Activated naive CD8-positive, alpha-beta T cell treated with anti-CD3 and anti-CD28 coated beads, Interleukin-2, amount 50 U/mL, for 24 hours (primary cell): ENCODE data around the gene GRAP2.
"Not testable (repeated sequence)": the region's sequence is repeated elsewhere in the genome, so short reads cannot be mapped to it uniquely, and the experiment has no call there.

Experiments
- ATAC-seq: fragments of 150-1000 bp; cut with Tn5 transposase; one replicate; pipeline ENCODE4 v1.10.0; 2021
- DNase-seq: peaks from one replicate; pipeline ENCODE4 v3.0.0; 2021
- H3K27ac Mint-ChIP-seq: one replicate; pipeline ENCODE4 v1.8.0; 2021; ENCODE audit warnings: mild to moderate bottlenecking, mixed read lengths
- H3K27me3 Mint-ChIP-seq: one replicate; pipeline ENCODE4 v1.8.0; 2021; ENCODE audit warnings: mixed read lengths
- H3K36me3 Mint-ChIP-seq: one replicate; pipeline ENCODE4 v1.8.0; 2021; ENCODE audit warnings: low read depth, mixed read lengths
- H3K4me1 Mint-ChIP-seq: one replicate; pipeline ENCODE4 v1.8.0; 2021; ENCODE audit warnings: mixed read lengths
- H3K4me3 Mint-ChIP-seq: one replicate; pipeline ENCODE4 v1.8.0; 2021; ENCODE audit warnings: mild to moderate bottlenecking, moderate library complexity, mixed read lengths
- H3K9me3 Mint-ChIP-seq: one replicate; pipeline ENCODE4 v1.8.0; 2021; ENCODE audit warnings: mixed read lengths

Gene GRAP2

DNA sequence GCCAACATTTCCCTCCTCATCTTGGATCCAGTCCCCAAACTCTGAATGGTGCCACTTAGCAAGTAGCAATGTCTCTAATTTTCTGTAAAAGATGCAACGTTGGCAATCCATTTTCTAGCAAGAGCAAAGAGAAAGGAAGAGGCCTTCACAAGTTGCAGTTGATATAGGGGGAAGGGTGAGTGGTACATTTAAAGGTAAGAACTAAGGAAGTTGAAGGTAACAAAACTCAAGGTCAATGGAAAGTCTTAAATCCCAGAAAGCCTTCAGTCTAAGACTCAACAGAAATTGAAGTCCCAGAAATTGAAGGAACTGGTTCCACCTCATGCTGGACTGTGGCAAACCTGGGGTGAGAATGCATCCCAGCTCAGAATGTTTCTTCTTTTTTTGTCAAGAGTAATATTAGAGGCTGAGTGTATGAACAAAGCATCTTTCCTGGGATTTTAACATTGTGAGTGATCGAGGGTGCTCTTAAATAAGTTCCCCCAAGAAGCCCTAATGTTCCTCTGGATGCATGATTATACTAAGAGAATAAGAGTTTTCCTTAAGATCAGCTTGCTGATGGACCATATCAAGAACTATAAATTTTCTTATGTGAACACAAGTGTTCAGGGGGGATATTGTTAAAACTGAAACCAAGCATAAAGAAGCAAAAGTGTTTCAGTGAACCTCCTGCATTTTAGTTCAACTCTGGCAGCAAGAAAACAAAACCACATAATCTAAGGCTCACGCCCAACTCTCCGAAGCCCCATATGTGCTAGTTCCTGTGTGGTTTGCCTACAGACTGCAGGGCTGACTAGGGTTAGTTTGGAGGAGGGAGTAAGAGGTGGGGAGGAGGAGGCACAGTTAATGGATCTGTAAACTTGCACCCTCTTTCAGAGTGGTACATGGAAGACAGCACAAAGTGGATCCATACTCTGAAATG, at the start of gene GRAP2:
TSS of gene GRAP2 (plus strand) at position 779 of the 922 bp plus-strand sequence. CDS start 46,023 bp downstream, outside the sequence.
- DNase-seq (peak; percentile 63), ATAC-seq (peak; percentile 98)
- H3K27ac Mint-ChIP-seq, result peak within 1 kb of the TSS; percentile 93
- H3K36me3 Mint-ChIP-seq, result peaks cover 8% of the 10 kb centered on the region
- no peaks in the 10 kb centered on the region for H3K27me3 Mint-ChIP-seq
- peak within 1 kb of the TSS; percentile 87 for H3K4me3 Mint-ChIP-seq
- no peaks in the 10 kb centered on the region for H3K9me3 Mint-ChIP-seq
- peaks cover 30% of the 10 kb centered on the region for H3K4me1 Mint-ChIP-seq

DNA sequence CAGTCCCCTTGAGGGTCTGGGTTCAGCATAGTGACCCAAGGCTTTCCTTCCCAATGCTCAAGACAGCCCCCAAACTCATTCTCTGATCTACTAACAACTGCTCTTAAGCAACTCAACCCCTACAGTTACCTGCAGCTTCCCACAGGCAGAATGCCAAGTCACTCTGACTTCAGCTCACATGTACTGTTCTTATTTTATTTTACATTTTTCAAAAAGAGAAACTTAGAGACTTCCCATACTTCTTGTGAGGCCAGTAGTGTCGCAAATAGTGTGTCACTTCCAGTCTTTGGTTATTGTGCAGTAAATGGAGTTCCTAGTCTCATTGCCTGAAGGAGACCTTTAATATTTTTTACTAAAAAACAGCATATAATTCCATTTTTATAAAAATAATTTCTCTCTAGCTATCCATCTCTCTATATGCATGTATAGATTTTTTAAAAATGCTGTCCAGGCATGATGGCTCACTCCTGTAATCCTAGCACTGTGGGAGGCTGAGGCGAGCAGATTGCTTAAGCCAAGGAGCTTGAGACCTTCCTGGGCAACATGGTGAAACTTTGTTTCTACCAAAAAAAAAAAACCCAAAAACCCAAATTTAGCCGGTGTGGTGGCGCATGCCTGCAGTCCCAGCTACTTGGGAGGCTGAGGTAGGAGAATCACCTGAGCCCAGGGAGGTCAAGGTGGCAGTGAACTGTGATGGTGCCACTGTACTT, 49.1 kb upstream of the GRAP2 start:
- ATAC-seq (no peak), DNase-seq (no peak)
- Mint-ChIP-seq H3K27me3 (no peaks in the 10 kb centered on the region), H3K27ac (no peak overlapping the region), H3K4me3 (no peak overlapping the region), H3K9me3 (no peaks in the 10 kb centered on the region), H3K4me1 (no peaks in the 10 kb centered on the region), H3K36me3 (no peaks in the 10 kb centered on the region)

DNA sequence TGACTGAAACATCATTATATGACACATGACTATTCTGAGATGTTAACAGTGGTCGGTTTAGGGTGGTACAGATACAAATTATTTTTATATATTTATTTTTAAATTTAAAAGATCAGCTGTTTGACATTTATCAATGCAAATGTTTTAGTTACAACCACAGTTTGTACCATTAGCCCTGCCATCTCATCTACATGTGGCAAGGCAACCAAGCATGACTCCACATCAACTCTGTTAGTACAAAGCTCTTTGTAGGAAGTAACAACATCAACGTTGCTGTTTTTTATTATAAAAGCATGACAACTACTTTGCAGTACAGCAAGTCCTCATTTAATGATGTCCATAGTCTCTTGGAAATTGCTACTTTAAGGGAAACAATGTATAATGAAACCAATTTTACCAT, 48.1 kb upstream of the GRAP2 start:
- Mint-ChIP-seq H3K27ac (no peak overlapping the region), H3K4me1 (no peaks in the 10 kb centered on the region), H3K9me3 (no peaks in the 10 kb centered on the region), H3K27me3 (no peaks in the 10 kb centered on the region), H3K4me3 (no peak overlapping the region), H3K36me3 (no peaks in the 10 kb centered on the region)
- no peak for DNase-seq
- no peak for ATAC-seq

DNA sequence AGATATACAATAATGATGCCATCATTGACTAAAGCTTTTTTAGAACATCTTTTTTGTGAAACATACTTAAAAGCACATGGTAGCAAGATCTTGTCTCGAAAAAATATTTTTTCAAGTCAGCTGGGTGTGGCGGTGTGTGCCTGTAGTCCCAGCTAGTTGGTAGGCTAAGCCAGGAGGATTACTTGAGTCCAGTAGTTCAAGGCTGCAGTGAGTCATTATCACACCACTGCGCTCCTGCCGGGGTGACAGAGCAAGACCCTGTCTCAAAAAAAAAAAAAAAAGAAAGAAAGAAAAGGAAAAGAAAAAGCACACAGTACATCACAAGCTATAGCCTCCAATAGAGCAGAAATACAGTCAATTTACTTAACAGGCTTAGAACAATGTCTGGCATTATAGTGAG, 44.3 kb upstream of the GRAP2 start:
- Mint-ChIP-seq H3K27ac (no peak overlapping the region), H3K9me3 (no peaks in the 10 kb centered on the region), H3K27me3 (no peaks in the 10 kb centered on the region), H3K4me3 (no peak overlapping the region), H3K4me1 (peaks cover 20% of the 10 kb centered on the region), H3K36me3 (no peaks in the 10 kb centered on the region)
- DNase-seq (no peak), ATAC-seq (no peak)

DNA sequence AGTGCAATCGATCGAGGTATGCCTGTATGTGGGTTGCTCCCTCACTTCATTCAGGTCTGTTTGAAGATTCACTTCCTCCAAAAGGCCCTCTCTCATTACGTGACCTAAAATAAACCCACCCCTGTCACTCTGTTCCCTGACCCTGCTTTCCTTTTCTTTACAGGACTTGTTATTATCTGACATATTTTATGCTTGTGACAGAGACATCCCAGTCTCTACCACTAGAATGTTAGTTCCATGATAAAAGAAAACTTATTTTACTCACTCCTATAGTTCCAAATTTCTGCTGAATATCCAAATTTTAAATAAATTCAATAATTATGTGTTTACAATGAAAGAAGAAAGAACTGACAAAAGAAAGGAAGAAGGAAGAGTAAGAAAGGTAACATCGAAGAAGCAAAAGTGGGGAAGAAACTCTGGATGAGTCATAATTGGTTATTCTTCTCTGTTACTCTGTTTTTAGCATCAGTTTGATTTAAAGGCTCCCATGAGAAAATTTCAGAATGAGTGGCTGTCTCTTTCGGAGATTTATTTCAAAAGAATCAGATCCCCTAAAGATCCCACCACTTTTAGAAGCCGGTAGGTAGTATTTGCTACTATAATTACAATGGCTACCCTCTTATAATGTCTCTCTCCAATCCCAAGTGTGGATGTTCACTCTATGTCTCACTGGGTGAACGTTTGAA, 40.8 kb upstream of the GRAP2 start:
- Mint-ChIP-seq H3K36me3 (no peaks in the 10 kb centered on the region), H3K4me1 (peaks cover 20% of the 10 kb centered on the region), H3K27ac (no peak overlapping the region), H3K9me3 (no peaks in the 10 kb centered on the region), H3K4me3 (peak overlapping the region; percentile 1), H3K27me3 (no peaks in the 10 kb centered on the region)
- DNase-seq (no peak), ATAC-seq (peak; percentile 28)

DNA sequence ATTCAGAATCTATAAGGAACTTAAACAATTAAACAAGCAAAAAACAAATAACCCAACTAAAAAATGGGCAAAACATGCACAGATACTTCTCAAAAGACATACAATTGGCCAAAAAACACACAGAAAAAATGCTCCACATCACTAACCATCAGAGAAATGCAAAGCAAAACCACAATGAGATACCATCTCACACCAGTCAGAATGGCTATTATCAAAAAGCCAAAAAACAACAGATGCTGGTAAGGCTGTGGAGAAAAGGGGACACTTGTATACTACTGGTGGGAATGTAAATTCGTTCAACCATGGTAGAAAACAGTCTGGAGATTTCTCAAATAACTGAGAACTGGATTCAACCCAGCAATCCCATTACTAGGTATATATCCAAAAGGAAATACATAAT, 32.1 kb upstream of the GRAP2 start:
- Mint-ChIP-seq H3K9me3 (no peaks in the 10 kb centered on the region), H3K27me3 (no peaks in the 10 kb centered on the region), H3K27ac (no peak overlapping the region), H3K4me1 (peaks cover 21% of the 10 kb centered on the region), H3K36me3 (no peaks in the 10 kb centered on the region), H3K4me3 (no peak overlapping the region)
- ATAC-seq, result no peak
- DNase-seq, result no peak

DNA sequence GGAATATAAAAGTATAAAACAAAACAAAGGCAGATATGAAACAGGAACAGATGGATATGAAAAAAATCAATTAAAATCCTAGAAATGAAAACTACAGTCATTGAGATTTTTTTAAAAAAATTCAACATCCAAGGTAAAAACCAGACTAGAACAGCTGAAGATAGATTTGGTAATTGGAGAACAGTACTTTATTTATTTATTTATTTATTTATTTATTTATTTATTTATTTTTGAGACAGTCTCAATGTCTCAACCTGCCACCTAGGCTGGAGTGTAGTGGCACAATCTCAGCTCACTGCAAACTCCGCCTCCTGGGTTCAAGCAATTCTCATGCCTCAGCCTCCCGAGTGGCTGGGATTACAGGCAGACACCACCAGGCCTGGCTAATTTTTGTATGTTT, 31.1 kb upstream of the GRAP2 start:
- not testable (repeated sequence) for H3K27ac Mint-ChIP-seq, ATAC-seq, H3K36me3 Mint-ChIP-seq, H3K4me3 Mint-ChIP-seq, DNase-seq, H3K27me3 Mint-ChIP-seq, H3K9me3 Mint-ChIP-seq
- peaks cover 27% of the 10 kb centered on the region for H3K4me1 Mint-ChIP-seq

- Mint-ChIP-seq H3K27ac (no peak overlapping the region), H3K9me3 (no peaks in the 10 kb centered on the region), H3K4me3 (no peak overlapping the region), H3K27me3 (no peaks in the 10 kb centered on the region), H3K36me3 (no peaks in the 10 kb centered on the region), H3K4me1 (peaks cover 27% of the 10 kb centered on the region)
- ATAC-seq, result no peak
- DNase-seq, result no peak
Observed at GRCh38 chr22:39871008-39871798, 29.7 kb upstream of the GRAP2 start.

DNA sequence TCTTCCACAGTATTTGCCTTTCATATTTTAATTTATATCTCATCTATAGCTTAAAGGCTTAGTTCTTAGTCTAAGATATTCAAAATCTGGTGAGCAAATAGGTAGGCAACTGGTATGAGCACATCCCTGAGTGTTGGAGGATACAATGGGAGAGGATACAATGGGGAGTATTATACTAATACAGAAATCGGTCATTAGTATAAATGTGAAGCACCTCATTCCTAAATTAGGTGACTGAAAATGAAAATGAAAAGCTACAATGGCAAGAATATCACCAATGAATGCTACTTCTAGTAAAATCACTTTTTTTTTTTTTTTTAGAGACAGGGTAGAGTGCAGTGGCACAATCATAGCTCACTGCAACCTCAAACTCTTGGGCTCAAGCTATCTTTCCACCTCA, 28.3 kb upstream of the GRAP2 start:
- H3K27ac Mint-ChIP-seq, result no peak overlapping the region
- peaks cover 25% of the 10 kb centered on the region for H3K4me1 Mint-ChIP-seq
- H3K4me3 Mint-ChIP-seq, result no peak overlapping the region
- H3K36me3 Mint-ChIP-seq, result no peaks in the 10 kb centered on the region
- no peak for ATAC-seq
- DNase-seq, result no peak
- H3K9me3 Mint-ChIP-seq, result no peaks in the 10 kb centered on the region
- H3K27me3 Mint-ChIP-seq, result no peaks in the 10 kb centered on the region

DNA sequence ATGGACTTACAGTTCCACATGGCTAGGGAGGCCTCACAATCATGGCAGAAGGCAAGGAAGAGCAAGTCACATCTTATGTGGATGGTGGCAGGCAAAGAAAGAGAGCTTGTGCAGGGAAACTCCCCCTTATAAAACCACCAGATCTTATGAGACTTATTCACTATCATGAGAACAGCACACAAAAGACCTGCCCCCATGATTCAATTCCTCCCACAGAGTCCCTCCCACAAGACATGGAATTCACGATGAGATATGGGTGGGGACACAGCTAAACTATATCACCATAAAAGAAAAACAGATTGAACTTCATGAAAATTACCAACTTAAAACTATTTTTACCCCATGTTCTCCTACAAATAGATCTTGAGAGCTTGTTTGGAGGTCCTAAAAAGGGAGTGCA, 26.9 kb upstream of the GRAP2 start:
- Mint-ChIP-seq H3K27ac (no peak overlapping the region), H3K36me3 (no peaks in the 10 kb centered on the region), H3K4me3 (no peak overlapping the region), H3K4me1 (peaks cover 23% of the 10 kb centered on the region), H3K9me3 (no peaks in the 10 kb centered on the region), H3K27me3 (no peaks in the 10 kb centered on the region)
- no peak for DNase-seq
- peak; percentile 52 for ATAC-seq

GRCh38 chr22:39875176-39875885, 25.6 kb upstream of the GRAP2 start:
- H3K27me3 Mint-ChIP-seq, H3K4me3 Mint-ChIP-seq, H3K36me3 Mint-ChIP-seq, ATAC-seq, DNase-seq, H3K9me3 Mint-ChIP-seq, H3K27ac Mint-ChIP-seq: not testable (repeated sequence)
- peaks cover 20% of the 10 kb centered on the region for H3K4me1 Mint-ChIP-seq

GRCh38 chr22:39877079-39877845, 23.6 kb upstream of the GRAP2 start:
- H3K4me1 Mint-ChIP-seq, result peaks cover 20% of the 10 kb centered on the region
- H3K36me3 Mint-ChIP-seq, result no peaks in the 10 kb centered on the region
- ATAC-seq, result no peak
- no peak overlapping the region for H3K27ac Mint-ChIP-seq
- no peak for DNase-seq
- H3K27me3 Mint-ChIP-seq, result no peaks in the 10 kb centered on the region
- no peaks in the 10 kb centered on the region for H3K9me3 Mint-ChIP-seq
- H3K4me3 Mint-ChIP-seq, result no peak overlapping the region

- DNase-seq, result no peak
- no peak overlapping the region for H3K27ac Mint-ChIP-seq
- H3K36me3 Mint-ChIP-seq, result no peaks in the 10 kb centered on the region
- no peak for ATAC-seq
- H3K9me3 Mint-ChIP-seq, result no peaks in the 10 kb centered on the region
- H3K4me3 Mint-ChIP-seq, result no peak overlapping the region
- no peaks in the 10 kb centered on the region for H3K27me3 Mint-ChIP-seq
- H3K4me1 Mint-ChIP-seq, result peaks cover 4% of the 10 kb centered on the region
Observed at GRCh38 chr22:39880722-39881121, 20.2 kb upstream of the GRAP2 start.
